HG02970 (cell line): Measurements from ENCODE around the gene MYO1G.

ENCODE experiments used
- ATAC-seq: cut with Tn5 transposase; IDR thresholded peaks from one replicate; pipeline ENCODE4 v1.9.1; 2021; ENCODE audit warnings: mild to moderate bottlenecking, moderate library complexity, moderate number of reproducible peaks; ENCODE audit not compliant: unreplicated experiment, low FRiP score

Gene MYO1G

GRCh38 chr7:44969701-44970522 is 8.9 kb downstream of the MYO1G start:
- ATAC-seq = no peak

- no peak for ATAC-seq
Observed at GRCh38 chr7:44969049-44969700, 9.6 kb downstream of the MYO1G start.

GRCh38 chr7:44967571-44968446 is 11.0 kb downstream of the MYO1G start:
- no peak for ATAC-seq

- ATAC-seq = no peak
Observed at GRCh38 chr7:44966731-44967538, 11.9 kb downstream of the MYO1G start.

GRCh38 chr7:44965937-44966730 is 12.7 kb downstream of the MYO1G start:
- ATAC-seq = no peak

GRCh38 chr7:44965441-44965903 is 13.3 kb downstream of the MYO1G start:
- ATAC-seq = no peak

- no peak for ATAC-seq
Observed at GRCh38 chr7:44964831-44965440, 13.9 kb downstream of the MYO1G start.

GRCh38 chr7:44964384-44964830 is 14.4 kb downstream of the MYO1G start:
- no peak for ATAC-seq

- no peak for ATAC-seq
Observed at GRCh38 chr7:44963364-44964290, 15.2 kb downstream of the MYO1G start.

- no peak for ATAC-seq
Observed at GRCh38 chr7:44962483-44963251, 16.1 kb downstream of the MYO1G start.

GRCh38 chr7:44961844-44962482 is 16.9 kb downstream of the MYO1G start:
- no peak for ATAC-seq

- no peak for ATAC-seq
Observed at GRCh38 chr7:44960011-44960580, 18.7 kb downstream of the MYO1G start.

GRCh38 chr7:44959433-44959951 is 19.3 kb downstream of the MYO1G start:
- ATAC-seq = no peak

GRCh38 chr7:44958645-44959344 is 20.0 kb downstream of the MYO1G start:
- ATAC-seq = no peak

- no peak for ATAC-seq
Observed at GRCh38 chr7:44956157-44956766, 22.6 kb downstream of the MYO1G start.
